Transverse colon (tissue), 4 donors: Measurements from ENCODE around the gene FCER2. TPM values are rescaled to one million over a fixed set of nuclear protein-coding genes. Genes with fewer than 3 reads are reported as not detected.

ENCODE experiments used
- DNase-seq: peaks from one replicate; pipeline ENCODE4 v3.0.0-alpha.2; 2019
- H3K27ac ChIP-seq, 4 donors: fragments of 200-600 bp; sonication (generic); 2 replicates each; pipeline ENCODE4 v1.5.1; 2016 to 2018; ENCODE audit warnings: inconsistent platforms in 4 of 4
- H3K27me3 ChIP-seq: fragments of 200-600 bp; sonication (generic); 2 replicates; pipeline ENCODE4 v1.5.1; 2017; ENCODE audit warnings: inconsistent platforms
- H3K36me3 ChIP-seq, 4 donors: fragments of 200-600 bp; sonication (generic); 2 replicates each; pipeline ENCODE4 v1.5.1; 2017 to 2019; ENCODE audit warnings: inconsistent platforms in 4 of 4
- H3K4me1 ChIP-seq, 4 donors: fragments of 200-600 bp; sonication (generic); 2 replicates each; pipeline ENCODE4 v1.5.1; 2017 to 2020; ENCODE audit warnings: inconsistent platforms in 4 of 4
- H3K4me3 ChIP-seq, 4 donors: fragments of 200-600 bp; sonication (generic); 1 replicate in 1 of 4; 2 replicates in 3 of 4; pipeline versions ENCODE4 v1.5.1 to v1.6.1; 2017 to 2019; ENCODE audit warnings: inconsistent platforms in 4 of 4
- H3K9me3 ChIP-seq, 2 donors: fragments of 200-600 bp; sonication (generic); 2 replicates each; pipeline ENCODE4 v1.5.1; 2017 to 2019; ENCODE audit warnings: inconsistent platforms in 2 of 2
- EP300 ChIP-seq: sonication (generic); formaldehyde crosslinking; IDR thresholded peaks from one replicate; pipeline ENCODE4 v1.6.1; 2017; ENCODE audit warnings: antibody characterized with exemption, low read depth
- POLR2A ChIP-seq: fragments of 450-650 bp; IDR thresholded peaks from one replicate; pipeline ENCODE4 v1.6.1; 2016; ENCODE audit warnings: antibody characterized with exemption, mild to moderate bottlenecking, moderate library complexity
- POLR2AphosphoS5 ChIP-seq, 3 donors: sonication (generic); formaldehyde crosslinking; IDR thresholded peaks; one replicate each; pipeline ENCODE4 v1.6.1; 2016; ENCODE audit warnings: antibody characterized with exemption in 3 of 3
- WGBS, 2 donors: methylation state at CpG; one replicate each; pipeline ENCODE4 v1.1.5; 2018; ENCODE audit warnings: low coverage in 1 of 2; 5-methylcytosine and 5-hydroxymethylcytosine counted together
- in situ Hi-C, 4 donors: fragments of 200-750 bp; cut with MboI; loops; one replicate each; pipeline versions ENCODE4 v1.15.0 to v1.15.1; 2017; ENCODE audit warnings: low sequenced_read_pairs in 3 of 4, low pct_ligation_motif_present in 1 of 4, low pct_unique_long_range_greater_than_20kb in 1 of 4
- intact Hi-C: fragments of 100-400 bp; cut with DNase I; formaldehyde crosslinking; loops from one replicate; pipeline ENCODE4 v1.15.1; 2023; ENCODE audit warnings: low total_unique reads
- total RNA-seq, 4 donors: library from RNA; depleted of rRNA; stranded (reverse); fragments of >200 nt; gene quantifications; one replicate each; pipeline ENCODE4 v1.1.0, GENCODE V29; 2016
- TF ChIP-seq, protein P1 (sequence below), 5 experiments: fragments of 200-600 bp in 3 of 5; fragments of 450-650 bp in 2 of 5; sonication (generic) in 3 of 5; IDR thresholded peaks; 1 replicate in 2 of 5; 2 replicates in 3 of 5; pipeline ENCODE4 v1.5.1; 2016 to 2017; ENCODE audit warnings: antibody characterized with exemption in 5 of 5, inconsistent platforms in 3 of 5, mild to moderate bottlenecking in 2 of 5, moderate library complexity in 1 of 5

FCER2 gene
- total RNA-seq, 4 donors from 2014 or later, result 0.27 to 10.1 (median 4.3) TPM; not detected in 1

DNA sequence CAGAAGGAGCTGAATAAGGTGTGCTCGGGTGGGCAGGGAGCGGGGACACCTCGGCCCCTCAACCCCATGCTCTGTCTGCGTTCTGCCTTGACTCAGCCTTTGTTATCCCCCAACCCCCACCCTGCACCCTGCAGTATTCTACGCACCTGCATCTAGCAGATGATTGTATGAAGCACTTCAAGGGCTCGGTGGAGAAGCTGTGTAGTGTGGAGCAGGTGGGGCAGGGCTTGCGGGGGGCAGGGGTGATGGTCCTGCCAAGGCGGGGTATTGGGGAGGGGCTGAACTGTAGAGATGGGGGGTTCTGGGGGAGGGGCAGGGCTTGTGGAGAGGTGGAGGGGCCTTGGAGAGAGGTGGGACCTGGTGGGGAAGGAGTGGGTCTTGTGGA, 58.9 kb downstream of the FCER2 start:
- WGBS, 2 donors, result 97% methylated on average over 8 of the region's 8 CpGs; no CpG with 5 or more reads in 1 of the 2 donors
- DNase-seq, result no peak
- in situ Hi-C loops (no loop called here), intact Hi-C loops (no loop called here)
- Histone ChIP-seq H3K4me1 (peaks cover 0 to 2% (median under 1%) of the 10 kb centered on the region in 4 donors), H3K27me3 (no peaks in the 10 kb centered on the region), H3K4me3 (no peak overlapping the region), H3K36me3 (no peaks in the 10 kb centered on the region), H3K27ac (no peak overlapping the region), H3K9me3 (no peaks in the 10 kb centered on the region)
- TF ChIP-seq POLR2AphosphoS5 (IDR thresholded peaks at IDR 0.05), result no peak
- TF ChIP-seq, protein P1, sequence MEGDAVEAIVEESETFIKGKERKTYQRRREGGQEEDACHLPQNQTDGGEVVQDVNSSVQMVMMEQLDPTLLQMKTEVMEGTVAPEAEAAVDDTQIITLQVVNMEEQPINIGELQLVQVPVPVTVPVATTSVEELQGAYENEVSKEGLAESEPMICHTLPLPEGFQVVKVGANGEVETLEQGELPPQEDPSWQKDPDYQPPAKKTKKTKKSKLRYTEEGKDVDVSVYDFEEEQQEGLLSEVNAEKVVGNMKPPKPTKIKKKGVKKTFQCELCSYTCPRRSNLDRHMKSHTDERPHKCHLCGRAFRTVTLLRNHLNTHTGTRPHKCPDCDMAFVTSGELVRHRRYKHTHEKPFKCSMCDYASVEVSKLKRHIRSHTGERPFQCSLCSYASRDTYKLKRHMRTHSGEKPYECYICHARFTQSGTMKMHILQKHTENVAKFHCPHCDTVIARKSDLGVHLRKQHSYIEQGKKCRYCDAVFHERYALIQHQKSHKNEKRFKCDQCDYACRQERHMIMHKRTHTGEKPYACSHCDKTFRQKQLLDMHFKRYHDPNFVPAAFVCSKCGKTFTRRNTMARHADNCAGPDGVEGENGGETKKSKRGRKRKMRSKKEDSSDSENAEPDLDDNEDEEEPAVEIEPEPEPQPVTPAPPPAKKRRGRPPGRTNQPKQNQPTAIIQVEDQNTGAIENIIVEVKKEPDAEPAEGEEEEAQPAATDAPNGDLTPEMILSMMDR (IDR thresholded peaks at IDR 0.05), result no peak
- no peak for TF ChIP-seq POLR2A
- no peak for TF ChIP-seq EP300

DNA sequence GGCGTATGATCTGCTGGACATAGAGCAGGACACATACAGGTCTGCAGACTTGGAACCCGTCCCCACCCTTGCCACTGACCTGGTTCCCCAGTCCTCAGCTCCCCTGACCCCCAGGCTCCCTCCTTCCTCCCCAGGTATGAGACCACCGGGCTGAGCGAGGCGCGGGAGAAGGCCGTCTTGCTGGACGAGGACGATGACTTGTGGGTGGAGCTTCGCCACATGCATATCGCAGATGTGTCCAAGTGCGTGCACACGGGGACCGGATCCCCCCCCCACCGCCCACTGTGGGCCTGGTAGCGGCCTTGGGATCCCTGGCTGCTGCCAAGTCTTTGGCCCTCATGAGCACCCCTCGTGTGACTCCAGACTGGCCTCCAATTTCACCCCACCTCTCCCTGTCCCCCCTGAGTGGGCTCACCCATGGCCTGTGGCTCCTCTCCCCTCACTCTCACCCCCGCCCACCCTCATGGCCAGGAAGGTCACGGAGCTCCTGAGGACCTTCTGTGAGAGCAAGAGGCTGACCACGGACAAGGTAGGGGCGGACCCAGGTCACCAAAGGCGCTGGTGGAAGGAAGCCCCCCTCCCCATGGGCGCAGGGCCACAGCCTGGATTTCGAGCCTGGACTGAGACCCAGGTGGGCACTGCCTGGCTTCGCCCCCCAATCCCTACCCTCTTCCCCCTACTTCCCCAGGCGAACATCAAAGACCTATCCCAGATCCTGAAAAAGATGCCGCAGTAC, 59.5 kb downstream of the FCER2 start:
- in situ Hi-C loops (no loop called here), intact Hi-C loops (no loop called here)
- peaks cover 0 to 5% (median 2%) of the 10 kb centered on the region in 4 donors for H3K4me1 ChIP-seq
- DNase-seq, result no peak
- H3K9me3 ChIP-seq, result no peaks in the 10 kb centered on the region
- 91 to 93% methylated on average over 5 to 23 of the region's 27 CpGs for WGBS, 2 donors
- no peaks in the 10 kb centered on the region for H3K36me3 ChIP-seq
- H3K27ac ChIP-seq, result no peak overlapping the region
- no peak overlapping the region for H3K4me3 ChIP-seq
- TF ChIP-seq, protein P1 (IDR thresholded peaks at IDR 0.05), result no peak
- TF ChIP-seq POLR2AphosphoS5 (IDR thresholded peaks at IDR 0.05) (no peak), EP300 (no peak), POLR2A (no peak)
- peaks cover 3% of the 10 kb centered on the region for H3K27me3 ChIP-seq

DNA sequence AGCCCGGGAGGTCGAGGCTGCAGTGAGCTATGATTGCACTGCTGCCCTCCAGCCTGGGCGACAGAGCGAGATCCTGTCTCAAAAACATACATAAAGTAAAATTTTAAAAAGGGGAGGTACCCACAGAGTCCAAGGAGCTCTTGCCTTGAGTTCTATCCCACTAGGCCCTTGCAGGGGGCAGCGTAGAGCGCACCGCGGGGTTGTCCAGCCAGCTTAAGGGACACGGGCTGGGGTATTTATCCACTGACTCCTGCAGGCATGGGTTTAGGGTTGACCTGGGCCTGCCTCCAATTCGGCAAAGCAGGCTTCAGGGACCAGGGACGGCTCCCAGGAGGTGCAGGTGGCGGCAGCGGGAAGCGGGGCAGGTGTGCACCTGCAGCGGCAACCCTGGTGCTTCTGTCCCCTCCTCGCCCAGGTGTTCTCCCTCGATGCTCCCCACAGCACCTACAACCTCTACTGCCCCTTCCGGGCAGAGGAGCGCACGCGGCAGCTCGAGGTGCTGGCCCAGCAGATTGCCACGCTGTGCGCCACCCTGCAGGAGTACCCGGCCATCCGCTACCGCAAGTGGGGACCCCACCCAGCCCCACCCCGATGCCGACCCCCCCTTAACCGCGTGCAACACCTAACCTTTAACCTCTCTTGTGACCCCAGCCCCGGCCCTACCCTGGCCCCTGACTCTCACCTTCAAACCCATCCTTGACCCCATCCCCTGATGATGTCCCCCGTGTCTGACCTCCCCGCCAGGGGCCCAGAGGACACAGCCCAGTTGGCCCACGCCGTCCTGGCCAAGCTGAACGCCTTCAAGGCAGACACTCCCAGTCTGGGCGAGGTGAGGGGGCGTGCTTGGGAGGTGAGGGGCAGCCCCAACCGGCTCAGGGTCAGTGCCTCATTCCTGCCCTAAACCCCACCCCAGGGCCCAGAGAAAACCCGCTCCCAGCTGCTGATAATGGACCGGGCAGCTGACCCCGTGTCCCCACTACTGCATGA, 60.3 kb downstream of the FCER2 start:
- WGBS, 2 donors, result 89% methylated on average over 42 of the region's 43 CpGs; no CpG with 5 or more reads in 1 of the 2 donors
- in situ Hi-C loops, result no loop called here
- peaks cover 0 to 7% (median 4%) of the 10 kb centered on the region in 4 donors for H3K4me1 ChIP-seq
- no peak for DNase-seq
- TF ChIP-seq POLR2A (no peak), POLR2AphosphoS5 (IDR thresholded peaks at IDR 0.05) (no peak), EP300 (no peak)
- TF ChIP-seq, protein P1 (IDR thresholded peaks at IDR 0.05), result no peak
- no peaks in the 10 kb centered on the region for H3K36me3 ChIP-seq
- no peak overlapping the region for H3K4me3 ChIP-seq
- no peak overlapping the region for H3K27ac ChIP-seq
- intact Hi-C loops, result no loop called here
- H3K27me3 ChIP-seq, result peaks cover 8% of the 10 kb centered on the region
- H3K9me3 ChIP-seq, result no peaks in the 10 kb centered on the region

DNA sequence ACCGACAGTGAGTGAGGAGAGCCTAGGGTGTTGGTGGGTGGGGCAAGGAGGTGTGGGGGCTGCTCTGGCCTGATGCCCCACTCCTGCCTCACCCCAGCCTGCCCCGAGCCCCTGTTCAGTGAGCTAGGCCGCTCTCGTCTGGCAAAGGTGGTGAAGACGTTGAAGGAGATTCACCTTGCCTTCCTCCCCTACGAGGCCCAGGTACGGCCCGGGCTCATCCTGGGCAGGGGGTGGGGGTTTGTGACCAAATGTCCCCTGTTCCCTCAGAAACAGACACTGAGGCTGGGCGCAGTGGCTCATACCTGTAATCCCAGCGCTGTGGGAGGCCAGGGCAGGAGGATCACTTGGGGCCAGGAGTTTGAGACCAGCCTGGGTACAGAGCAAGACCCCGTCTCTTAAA, 61.1 kb downstream of the FCER2 start:
- no peaks in the 10 kb centered on the region for H3K9me3 ChIP-seq
- peaks cover 10% of the 10 kb centered on the region for H3K27me3 ChIP-seq
- H3K27ac ChIP-seq, result no peak overlapping the region
- DNase-seq, result no peak
- 97 to 100% methylated on average over 1 to 11 of the region's 11 CpGs for WGBS, 2 donors
- no peaks in the 10 kb centered on the region for H3K36me3 ChIP-seq
- intact Hi-C loops, result no loop called here
- TF ChIP-seq EP300, result no peak
- TF ChIP-seq, protein P1 (IDR thresholded peaks at IDR 0.05), result no peak
- TF ChIP-seq POLR2A, result no peak
- no peak for TF ChIP-seq POLR2AphosphoS5 (IDR thresholded peaks at IDR 0.05)
- H3K4me3 ChIP-seq, result no peak overlapping the region
- peaks cover 0 to 8% (median 5%) of the 10 kb centered on the region in 4 donors for H3K4me1 ChIP-seq
- in situ Hi-C loops, result no loop called here
